OCI-M1 (cell line): ENCODE data around the gene ATG10.
"Not testable (repeated sequence)": the region's sequence is repeated elsewhere in the genome, so short reads cannot be mapped to it uniquely, and the experiment has no call there.

Experiments used
- DNase-seq: peaks from one replicate; lab custom pipeline; 2025; lab: John Stamatoyannopoulos, UW

ATG10 gene

DNA sequence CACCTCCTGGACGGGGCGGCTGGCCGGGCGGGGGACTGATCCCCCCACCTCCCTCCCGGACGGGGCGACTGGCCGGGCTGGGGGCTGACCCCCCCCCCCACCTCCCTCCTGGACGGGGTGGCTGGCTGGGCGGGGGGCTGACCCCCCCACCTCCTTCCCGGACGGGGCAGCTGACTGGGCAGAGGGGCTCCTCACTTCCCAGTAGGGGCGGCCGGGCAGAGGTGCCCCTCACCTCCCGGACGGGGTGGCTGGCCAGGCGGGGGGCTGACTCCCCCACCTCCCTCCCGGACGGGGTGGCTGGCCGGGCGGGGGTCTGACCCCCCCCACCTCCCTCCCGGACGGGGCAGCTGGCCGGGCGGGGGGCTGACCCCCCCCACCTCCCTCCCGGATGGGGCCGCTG is 11.3 kb downstream of the ATG10 start:
- DNase-seq = not testable (repeated sequence)

DNA sequence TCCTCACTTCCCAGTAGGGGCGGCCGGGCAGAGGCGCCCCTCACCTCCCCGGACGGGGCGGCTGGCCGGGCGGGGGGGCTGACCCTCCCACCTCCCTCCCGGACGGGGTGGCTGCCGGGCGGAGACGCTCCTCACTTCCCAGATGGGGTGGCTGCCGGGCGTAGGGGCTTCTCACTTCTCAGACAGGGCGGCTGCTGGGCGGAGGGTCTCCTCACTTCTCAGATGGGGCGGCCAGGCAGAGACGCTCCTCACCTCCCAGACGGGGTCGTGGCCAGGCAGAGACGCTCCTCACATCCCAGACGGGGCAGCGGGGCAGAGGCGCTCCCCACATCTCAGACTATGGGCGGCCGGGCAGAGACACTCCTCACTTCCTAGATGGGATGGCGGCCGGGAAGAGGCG is 11.7 kb downstream of the ATG10 start:
- not testable (repeated sequence) for DNase-seq

DNA sequence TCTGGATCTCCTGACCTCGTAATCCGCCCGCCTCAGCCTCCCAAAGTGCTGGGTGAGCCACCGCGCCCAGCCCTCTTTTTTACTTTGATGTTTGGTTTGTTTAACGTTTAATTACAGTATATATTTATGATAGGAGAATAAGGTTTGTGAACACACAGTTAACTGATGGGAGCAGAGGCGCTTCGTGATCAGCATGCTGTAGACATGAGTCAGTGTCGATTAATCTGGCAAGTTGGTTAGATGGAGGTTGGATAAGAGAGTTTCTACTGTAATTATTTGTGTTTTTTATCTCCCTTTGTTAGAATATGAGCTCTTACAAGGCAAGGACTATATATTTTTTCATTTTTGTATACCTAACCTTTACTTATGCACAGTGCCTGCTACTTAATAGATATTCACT is 14.3 kb downstream of the ATG10 start:
- DNase-seq = no peak

DNA sequence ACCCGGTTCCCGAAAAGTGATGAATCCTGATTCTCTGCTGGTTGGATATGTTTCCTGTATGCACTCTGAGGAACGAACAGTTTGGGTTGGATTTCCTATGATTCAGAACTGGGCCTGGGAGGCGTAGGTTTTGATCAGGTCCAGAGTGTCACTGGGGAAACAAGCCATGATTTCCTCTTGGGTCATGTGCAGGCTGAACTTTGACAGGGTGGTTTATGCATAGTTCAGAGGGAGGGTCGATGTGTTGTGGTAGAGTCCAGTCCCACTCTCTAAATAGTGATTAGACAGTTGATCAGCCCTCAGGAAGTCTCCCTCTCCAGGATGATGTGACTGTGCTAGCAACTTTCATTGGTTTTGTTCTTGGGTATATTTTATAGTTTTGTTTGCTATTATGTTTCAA is 17.4 kb downstream of the ATG10 start:
- no peak for DNase-seq

DNA sequence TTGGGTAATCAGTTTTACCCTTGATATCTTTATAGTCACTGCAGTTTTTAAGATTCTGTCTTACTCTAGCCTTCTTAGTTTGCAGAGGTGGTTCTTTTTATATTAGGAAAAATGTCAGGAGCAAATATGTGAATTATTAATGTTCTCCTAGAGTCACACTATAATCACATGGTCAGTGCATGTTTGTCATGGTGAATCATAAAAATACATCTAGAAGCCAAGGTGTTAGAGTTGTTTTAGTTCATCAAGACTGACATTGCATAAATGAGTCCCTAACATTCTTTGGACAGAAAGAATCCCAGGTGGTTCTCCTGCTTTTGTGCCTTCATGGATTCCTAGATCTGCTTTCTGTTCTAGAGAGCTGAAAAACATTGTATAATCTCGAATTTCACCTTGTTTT is 22.9 kb downstream of the ATG10 start:
- DNase-seq = no peak

DNA sequence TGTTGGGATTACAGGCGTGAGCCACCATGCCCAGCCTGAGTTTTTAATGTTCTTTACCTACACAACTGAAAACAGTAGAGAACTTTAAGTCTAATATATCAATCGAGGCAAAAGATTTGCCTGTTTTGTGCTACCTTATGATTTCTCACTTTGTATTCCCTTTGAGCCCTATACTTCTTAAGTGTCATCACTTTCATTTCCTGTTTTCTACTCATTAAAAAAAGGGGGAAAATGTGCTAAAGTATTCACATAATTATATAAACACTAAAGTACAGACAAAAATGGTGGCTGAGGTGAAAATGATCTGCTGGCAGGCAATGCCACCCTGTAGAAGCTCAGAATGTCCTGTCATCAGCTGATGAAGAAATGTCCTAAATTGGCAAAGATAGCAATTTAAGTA is 23.6 kb downstream of the ATG10 start:
- DNase-seq = no peak

DNA sequence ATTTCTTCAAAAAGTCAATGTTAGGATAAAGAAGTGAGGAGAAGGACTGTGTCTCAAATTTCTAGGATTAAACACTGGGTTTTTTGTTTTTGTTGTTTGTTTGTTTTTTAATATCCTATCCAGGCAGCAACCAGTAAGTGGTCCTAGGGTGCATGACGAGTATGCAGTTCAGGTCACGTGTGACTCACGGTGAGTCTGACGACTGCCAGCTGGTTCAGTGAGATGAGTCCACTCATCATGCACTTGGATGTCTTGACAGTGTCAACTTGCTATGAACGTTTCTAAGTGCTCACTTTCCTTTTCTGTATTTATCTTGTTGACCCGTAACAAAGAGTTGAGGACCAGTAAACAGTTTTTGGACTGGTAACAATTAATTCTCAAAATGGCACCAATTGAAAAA is 32.7 kb downstream of the ATG10 start:
- no peak for DNase-seq

DNA sequence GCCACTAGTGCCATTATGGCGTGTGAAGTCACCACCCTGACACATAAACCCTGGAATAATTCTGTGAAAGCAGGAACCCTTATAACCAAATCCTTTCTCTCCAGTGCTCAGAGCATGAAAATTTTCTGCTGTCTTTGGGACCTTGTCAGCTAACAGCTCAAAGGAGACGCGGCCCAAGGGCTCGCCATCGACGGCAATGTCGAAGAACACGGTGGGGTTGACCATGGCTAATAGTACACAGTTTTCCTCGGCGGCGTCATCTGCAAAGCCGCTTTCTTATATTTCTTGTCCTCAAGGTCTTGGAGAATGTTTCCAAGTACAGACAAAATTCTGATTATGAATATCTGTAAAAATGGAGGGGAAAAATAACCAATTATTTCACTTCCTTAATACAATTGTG is 38.0 kb downstream of the ATG10 start:
- DNase-seq = not testable (repeated sequence)

DNA sequence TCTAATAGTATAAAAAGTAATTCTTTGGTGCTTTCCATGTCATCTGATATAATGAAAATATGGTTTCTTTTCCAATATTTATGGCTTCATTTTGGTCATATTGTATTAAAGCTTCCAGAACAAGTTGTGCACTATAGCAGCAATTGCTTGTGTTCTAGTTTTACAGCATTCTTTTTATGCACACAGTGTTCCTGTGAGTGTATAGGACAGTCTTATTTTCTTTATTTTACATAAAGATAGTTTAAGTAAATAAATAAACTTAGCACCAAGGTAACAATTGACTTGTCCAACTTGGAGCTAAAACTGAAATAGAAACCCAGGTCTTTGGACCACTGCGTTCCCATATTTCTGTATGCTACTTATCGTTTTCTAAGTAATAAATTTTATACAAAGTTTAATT is 38.9 kb downstream of the ATG10 start:
- no peak for DNase-seq

DNA sequence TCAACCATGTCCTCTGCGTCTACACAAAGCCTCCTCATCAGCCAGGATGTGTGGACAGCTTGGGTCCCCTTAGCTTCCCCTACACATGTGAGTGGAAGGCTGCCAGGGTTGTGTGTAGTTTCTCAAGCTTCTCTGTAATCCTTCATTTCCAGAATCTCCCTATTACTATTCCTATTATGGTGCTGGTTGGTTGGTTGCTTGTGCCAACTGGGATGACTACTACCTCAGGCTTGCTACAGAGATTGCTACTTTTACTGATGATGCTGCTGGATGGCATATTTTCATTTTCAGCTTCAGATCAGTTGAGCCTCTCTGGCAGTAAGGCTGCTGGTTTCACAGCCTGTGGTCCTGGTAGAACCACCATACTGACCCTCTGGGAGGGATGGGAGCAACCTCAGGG is 39.9 kb downstream of the ATG10 start:
- DNase-seq = no peak

DNA sequence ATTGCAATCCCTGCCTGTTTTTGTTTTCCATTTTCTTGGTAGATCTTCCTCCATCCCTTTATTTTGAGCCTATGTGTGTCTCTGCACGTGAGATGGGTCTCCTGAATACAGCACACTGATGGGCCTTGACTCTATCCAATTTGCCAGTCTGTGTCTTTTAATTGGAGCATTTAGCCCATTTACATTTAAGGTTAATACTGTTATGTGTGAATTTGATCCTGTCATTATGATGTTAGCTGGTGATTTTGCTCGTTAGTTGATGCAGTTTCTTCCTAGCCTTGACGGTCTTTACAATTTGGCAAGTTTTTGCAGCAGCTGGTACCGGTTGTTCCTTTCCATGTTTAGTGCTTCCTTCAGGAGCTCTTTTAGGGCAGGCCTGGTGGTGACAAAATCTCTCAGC is 42.8 kb downstream of the ATG10 start:
- DNase-seq = not testable (repeated sequence)

DNA sequence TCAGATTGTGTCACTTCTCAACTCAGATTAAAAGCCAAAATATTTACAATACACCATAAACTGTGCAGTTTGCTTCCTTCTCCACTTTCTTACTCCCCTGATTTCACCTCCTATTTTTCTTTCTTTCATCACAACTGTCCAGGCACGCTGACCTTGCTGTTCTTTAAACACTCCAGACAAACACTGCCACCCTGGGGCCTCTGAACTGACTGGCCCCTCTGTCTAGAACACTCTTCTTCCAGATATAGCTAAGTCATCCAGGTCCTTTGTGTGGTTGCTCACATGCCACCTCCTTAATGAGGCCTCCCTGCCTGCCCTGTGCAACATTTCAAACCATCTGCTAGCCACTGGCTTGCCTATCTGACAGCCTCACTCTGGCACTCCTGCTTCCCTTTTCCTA is 46.6 kb downstream of the ATG10 start:
- peak; percentile 96 for DNase-seq

DNA sequence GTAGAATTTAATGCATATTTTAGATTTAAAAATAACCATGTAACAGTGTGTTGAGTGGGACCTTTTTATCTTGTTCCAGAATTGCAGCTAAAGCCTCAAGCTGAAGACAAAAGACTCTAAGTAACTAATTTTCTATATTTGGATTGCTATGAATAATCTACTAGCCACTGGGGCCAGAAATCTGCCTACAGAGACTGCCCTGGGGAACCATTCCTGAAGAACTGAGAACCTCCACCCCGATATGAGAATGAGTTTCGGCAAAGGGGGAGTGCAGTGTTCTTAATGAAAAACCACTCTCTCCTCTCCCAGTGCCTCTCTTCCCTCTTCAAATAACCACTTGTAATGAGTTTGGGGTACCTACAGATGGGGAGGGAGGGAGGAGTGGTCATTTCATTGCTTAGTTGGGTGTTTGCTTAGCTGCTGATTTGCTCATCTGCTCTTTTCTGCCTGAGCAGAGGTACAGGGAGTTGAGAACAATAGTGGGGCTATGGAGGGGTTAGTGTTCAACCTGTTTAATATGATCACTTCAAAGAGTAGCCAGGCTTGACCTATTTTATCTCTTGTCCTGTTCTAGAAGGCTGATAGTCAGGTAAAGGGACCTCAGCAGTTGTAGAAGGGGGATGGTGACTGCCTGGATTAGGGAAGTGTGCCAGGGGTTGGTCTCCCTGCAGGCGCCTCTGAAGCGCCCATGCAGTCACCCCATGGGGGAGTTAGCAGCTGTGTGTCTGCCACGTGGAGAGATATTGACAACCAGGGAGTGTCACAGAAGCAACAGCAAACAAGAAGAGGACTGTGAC is 47.7 kb downstream of the ATG10 start:
- peak; percentile 70 for DNase-seq

DNA sequence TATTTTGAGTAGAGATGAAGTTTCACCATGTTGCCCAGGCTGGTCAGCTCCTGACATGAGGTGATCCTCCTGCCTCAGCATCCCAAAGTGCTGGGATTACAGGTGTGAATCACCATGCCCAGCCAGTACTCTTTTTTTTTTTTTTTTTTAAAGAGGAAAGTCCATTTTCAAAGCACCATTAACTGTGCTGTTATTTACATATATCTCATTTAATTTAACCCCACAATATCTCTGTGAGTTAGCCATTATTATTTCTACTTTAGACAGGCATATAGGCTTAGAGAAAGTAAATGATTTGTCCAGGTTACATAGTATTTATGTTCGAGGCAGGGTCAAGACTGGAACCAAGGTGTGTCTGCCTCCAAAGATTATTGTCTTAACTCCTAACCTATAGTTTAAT is 50.7 kb downstream of the ATG10 start:
- DNase-seq = no peak

DNA sequence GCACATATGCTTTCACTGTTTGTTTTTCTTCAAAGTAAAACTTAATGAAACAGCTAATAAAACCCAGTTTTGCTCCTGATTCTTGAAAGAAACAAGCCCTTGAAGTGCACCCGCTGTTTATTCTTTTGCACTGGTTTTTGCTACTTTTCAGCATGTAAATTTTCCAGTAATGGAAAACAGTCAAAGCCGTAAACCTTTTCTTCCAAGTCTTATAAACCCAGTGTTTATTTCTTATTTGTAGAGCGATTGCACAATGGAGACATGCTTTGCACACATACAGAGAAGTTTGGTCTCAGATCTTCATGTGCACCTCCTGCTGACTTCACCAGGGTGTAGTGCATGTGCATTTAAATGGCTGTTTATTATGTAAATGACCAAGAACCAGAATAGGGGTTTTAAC is 51.8 kb downstream of the ATG10 start:
- no peak for DNase-seq

DNA sequence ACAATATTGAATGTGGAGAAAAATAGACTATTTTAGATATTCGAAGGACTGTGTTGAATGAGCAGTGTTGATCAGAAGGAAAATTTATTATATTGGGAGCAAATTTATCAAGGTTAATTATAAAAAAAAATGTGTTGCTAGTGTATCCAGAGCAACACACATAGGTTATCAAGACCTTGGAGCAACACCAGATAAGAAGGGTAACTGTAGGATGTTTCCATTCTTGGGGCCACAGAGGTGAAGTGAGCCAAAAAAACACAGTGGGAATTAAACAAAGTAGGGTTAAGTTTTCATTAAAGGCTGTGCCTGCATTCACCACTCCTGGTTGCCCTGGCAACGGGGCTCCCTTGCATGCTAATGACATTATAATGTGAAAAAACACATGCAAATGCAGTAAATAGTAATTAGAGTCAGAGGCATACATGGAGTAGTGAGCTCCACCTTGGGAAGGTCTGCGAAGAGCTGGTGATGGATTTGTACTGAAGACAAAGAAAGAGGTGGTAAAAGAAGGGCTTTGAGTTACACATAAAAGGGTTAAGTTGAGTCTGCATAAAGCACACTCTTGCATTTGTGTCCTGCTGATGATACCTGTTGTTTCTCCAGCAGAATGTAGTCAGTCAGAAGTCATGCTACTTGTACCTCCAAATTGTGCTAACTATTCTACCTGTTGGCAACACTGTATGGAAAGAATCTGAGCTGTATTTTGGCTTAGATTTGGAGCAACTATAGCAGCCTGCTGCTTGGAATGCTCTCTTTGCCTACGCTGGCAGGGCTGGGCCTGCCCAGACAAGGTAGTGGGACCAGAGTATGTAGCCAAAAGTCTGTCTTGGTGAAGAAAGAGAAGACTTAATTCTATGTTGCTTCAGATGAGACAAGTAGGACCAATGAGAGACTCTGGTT is 59.6 kb downstream of the ATG10 start:
- DNase-seq = no peak

DNA sequence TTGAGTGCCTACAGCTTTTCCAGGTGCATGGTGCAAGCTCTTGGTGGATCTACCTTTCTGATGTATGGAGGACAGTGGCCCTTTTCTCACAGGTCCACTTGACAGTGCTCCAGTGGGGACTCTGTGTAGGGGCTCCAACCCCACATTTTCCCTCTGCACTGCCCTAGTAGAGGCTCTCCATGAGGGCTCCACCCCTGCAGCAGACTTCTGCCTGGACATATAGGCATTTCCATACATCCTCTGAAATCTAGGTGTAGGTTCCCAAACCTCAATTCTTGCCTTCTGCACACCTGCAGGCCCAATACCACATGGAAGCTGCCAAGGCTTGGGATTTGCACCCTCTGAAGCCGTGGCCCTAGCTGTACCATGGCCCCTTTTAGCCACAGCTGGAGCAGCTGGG is 71.1 kb downstream of the ATG10 start:
- DNase-seq = not testable (repeated sequence)

DNA sequence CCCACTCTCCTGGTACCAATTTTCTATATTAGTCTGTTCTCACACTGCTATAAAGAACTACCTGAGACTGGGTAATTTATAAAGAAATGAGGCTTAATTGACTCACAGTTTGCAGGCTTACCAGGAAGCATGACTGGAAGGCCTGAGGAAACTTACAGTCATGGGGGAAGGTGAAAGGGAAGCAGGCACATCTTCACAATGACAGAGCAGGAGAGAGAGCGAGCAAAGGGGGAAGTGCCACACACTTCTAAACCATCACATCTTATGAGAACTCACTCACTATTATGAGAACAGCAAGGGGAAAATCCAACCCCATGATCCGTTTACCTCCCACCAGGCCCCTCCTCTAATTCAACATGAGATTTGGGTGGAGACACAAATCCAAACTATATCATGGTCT is 72.2 kb downstream of the ATG10 start:
- no peak for DNase-seq

DNA sequence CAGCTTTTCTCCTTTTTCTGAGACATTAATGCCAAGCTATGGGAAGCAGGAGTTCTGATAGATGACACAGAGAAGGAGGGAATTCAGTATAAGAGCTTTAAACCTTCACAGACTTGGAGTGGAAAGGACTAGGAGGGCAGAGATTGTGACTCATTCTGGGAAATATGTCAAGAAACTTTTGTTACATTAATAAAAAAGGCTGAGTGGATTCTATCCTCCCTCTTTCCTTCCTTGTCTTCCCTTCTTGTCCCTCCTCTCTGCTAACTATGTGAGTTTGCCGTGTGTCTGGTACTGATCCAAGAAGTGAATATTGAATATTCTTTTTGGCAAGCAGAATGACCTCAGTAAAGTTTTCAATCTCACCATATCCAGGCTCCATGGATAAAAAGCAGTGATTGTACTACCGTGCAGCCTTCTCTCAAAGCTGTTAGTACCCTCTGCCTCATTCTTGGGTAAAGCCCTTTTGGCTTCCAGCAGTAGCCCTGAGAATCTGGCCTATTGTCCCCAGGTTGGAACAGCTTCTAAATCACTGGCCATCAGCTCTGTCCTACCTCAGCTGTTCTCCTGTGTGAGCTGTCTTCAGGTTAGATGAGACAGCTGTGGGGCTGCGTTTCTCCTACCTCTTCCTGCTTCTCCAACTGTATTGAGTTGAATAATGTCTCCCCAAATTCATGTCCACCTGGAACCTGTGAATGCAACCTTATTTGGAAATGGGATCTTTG is 73.9 kb downstream of the ATG10 start:
- no peak for DNase-seq

DNA sequence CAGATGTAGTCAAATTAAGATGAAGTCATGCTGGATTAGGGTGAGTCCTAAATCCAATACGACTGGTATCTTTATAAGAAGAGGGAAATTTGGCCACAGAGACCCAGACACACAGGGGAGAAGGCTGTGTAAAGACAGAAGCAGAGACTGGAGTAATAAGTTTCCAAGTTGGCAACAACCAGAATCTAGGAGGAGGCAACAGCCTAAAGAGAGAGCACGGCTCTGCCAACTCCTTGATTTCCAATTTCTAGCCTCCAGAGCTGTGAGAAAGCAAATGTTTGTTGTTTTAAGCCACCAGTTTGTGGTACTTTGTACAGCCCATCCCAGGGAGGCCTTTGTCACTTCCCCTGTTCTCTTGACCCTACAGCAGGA is 74.4 kb downstream of the ATG10 start:
- DNase-seq = no peak

DNA sequence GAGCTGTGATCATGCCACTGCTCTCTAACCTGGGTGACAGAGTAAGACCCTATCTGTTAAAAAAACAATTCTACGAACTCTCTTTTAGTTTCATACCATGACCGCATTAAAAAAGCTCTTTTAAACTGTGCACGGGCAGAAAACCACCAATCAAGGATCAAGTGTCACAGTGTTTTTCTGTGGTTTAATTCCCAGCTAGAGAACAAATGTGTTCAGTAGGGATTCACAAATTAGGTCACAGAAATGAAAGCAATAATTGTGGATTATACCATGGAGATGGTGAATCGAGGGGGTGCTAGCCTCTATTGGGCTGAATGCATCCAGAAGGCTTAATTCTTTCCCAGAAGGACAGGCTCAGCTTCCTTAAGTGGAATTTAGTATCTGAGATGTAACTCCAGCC is 79.1 kb downstream of the ATG10 start:
- DNase-seq = no peak

DNA sequence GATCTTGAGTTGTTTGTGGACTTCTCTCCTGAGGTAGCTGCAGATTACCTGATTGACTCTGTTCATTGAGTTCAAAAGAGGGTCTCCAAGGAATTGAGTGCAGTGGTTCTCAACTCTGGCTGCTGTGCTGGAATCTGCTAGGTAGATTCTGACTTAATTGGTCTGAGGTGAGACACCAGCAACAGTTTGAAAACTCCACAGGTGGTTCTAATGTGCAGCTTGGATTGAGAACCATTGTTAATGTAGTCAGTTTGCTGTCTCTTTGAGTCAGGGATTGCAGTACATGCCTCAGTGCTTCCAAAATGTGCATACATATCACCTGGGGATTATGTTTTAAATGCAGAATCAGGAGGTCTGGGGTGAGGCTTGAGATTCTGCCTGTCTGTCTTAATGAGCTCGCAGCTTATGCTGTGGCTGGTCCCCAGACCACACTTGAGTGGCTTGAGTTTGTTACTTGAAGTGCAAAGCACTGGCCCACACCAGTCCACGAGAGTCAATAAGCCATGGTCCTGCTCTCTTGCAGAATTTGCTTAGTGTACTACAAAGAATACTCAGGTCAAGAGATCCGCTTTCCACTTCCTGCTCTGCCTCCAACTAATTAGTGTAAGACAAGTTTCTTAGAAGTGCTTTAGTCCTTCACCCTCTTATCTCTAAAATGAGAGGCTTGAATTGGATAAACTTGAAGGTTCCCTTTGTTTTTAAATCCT is 82.3 kb downstream of the ATG10 start:
- peak; percentile 41 for DNase-seq
